Nucleus accumbens (tissue), 56 donors: ENCODE data around the gene ITM2C.

Source experiments
- DNase-seq, 56 donors: peaks; one replicate each; lab custom pipeline; 2025; lab: John Stamatoyannopoulos, UW

Gene ITM2C

GRCh38 chr2:230887342-230887741 lies 22.6 kb downstream of the ITM2C start:
- no peak for DNase-seq

GRCh38 chr2:230888824-230889400 lies 24.2 kb downstream of the ITM2C start:
- no peak for DNase-seq

- DNase-seq = no peak
Observed at GRCh38 chr2:230889911-230890601, 25.3 kb downstream of the ITM2C start.

GRCh38 chr2:230890646-230891045 lies 25.9 kb downstream of the ITM2C start:
- peak in 6 of 56 donors; percentile 24 to 44 (median 34) for DNase-seq

- DNase-seq = peak in 1 of 56 donors; percentile 18
Observed at GRCh38 chr2:230891064-230891463, 26.3 kb downstream of the ITM2C start.

- no peak for DNase-seq
Observed at GRCh38 chr2:230891509-230891908, 26.8 kb downstream of the ITM2C start.

- DNase-seq = peak in 3 of 56 donors; percentile 23 to 39 (median 35)
Observed at GRCh38 chr2:230893338-230893737, 28.6 kb downstream of the ITM2C start.

GRCh38 chr2:230893841-230894781 lies 29.4 kb downstream of the ITM2C start:
- DNase-seq = peak in 29 of 56 donors; percentile 28 to 79 (median 57)

GRCh38 chr2:230895536-230896345 lies 31.0 kb downstream of the ITM2C start:
- no peak for DNase-seq

GRCh38 chr2:230896346-230897115 lies 31.8 kb downstream of the ITM2C start:
- no peak for DNase-seq

GRCh38 chr2:230898016-230898712 lies 33.4 kb downstream of the ITM2C start:
- DNase-seq = no peak

- DNase-seq = no peak
Observed at GRCh38 chr2:230898713-230899091, 34.0 kb downstream of the ITM2C start.

GRCh38 chr2:230899287-230899686 lies 34.5 kb downstream of the ITM2C start:
- peak in 34 of 56 donors; percentile 15 to 77 (median 42) for DNase-seq

- DNase-seq = peak in 11 of 56 donors; percentile 21 to 65 (median 34)
Observed at GRCh38 chr2:230899786-230900185, 35.0 kb downstream of the ITM2C start.

GRCh38 chr2:230900336-230900995 lies 35.7 kb downstream of the ITM2C start:
- DNase-seq = no peak

- no peak for DNase-seq
Observed at GRCh38 chr2:230901006-230901405, 36.3 kb downstream of the ITM2C start.

GRCh38 chr2:230902180-230902899 lies 37.6 kb downstream of the ITM2C start:
- DNase-seq = peak in 17 of 56 donors; percentile 11 to 57 (median 36)
